Sigmoid colon (tissue), 3 donors: ENCODE measurements around the gene NF2.

Source experiments
- CTCF ChIP-seq, 4 experiments: fragments of 450-650 bp in 3 of 4; fragments of 200-600 bp in 1 of 4; IDR thresholded peaks; one replicate each; pipeline ENCODE4 v1.5.1; 2016 to 2019; ENCODE audit warnings: antibody characterized with exemption in 4 of 4, mild to moderate bottlenecking in 3 of 4, moderate library complexity in 2 of 4
- POLR2A ChIP-seq, 2 donors: fragments of 450-650 bp; IDR thresholded peaks; one replicate each; pipeline ENCODE4 v1.6.1; 2016; ENCODE audit warnings: antibody characterized with exemption in 2 of 2, mild to moderate bottlenecking in 2 of 2, moderate library complexity in 2 of 2

- TF ChIP-seq CTCF (IDR thresholded peaks at IDR 0.05) (no peak), POLR2A (IDR thresholded peaks at IDR 0.05) (no peak)
Measured at GRCh38 chr22:29735416-29735815, 132.0 kb downstream of the NF2 start.
